HuH-7 (cell line): Measurements from ENCODE around the gene IQCE.
"Not testable (repeated sequence)": the region's sequence is repeated elsewhere in the genome, so short reads cannot be mapped to it uniquely, and the experiment has no call there.

ENCODE experiments used
- DNase-seq: peaks from one replicate; pipeline ENCODE4 v3.0.0; 2011; ENCODE audit warnings: low spot score

The IQCE gene

GRCh38 chr7:2555121-2556052, 3.4 kb upstream of the IQCE start, which contains the start of gene BRAT1:
Gene BRAT1 (minus strand): TSS chr7:2555524. CDS start chr7:2554431, 1,093 bp downstream.
- peak; percentile 100 for DNase-seq

- DNase-seq: no peak
Observed at GRCh38 chr7:2559283-2559950, 638 bp downstream of the IQCE start.

- not testable (repeated sequence) for DNase-seq
Observed at GRCh38 chr7:2563955-2564354, 5.2 kb downstream of the IQCE start.

- no peak for DNase-seq
Observed at GRCh38 chr7:2564970-2565540, 6.3 kb downstream of the IQCE start.

- no peak for DNase-seq
Observed at GRCh38 chr7:2566348-2566889, 7.6 kb downstream of the IQCE start.

- no peak for DNase-seq
Observed at GRCh38 chr7:2566890-2567678, 8.3 kb downstream of the IQCE start.

- DNase-seq: peak; percentile 56
Observed at GRCh38 chr7:2567679-2568278, 9.0 kb downstream of the IQCE start.

- DNase-seq: no peak
Observed at GRCh38 chr7:2568521-2569223, 9.9 kb downstream of the IQCE start.

GRCh38 chr7:2569421-2569820, 10.6 kb downstream of the IQCE start:
- DNase-seq: no peak

- DNase-seq: no peak
Observed at GRCh38 chr7:2570021-2570420, 11.2 kb downstream of the IQCE start.

- no peak for DNase-seq
Observed at GRCh38 chr7:2571409-2571808, 12.6 kb downstream of the IQCE start.

GRCh38 chr7:2572101-2572842, 13.5 kb downstream of the IQCE start:
- DNase-seq: no peak

- no peak for DNase-seq
Observed at GRCh38 chr7:2573761-2574160, 15.0 kb downstream of the IQCE start.

GRCh38 chr7:2575046-2575732, 16.4 kb downstream of the IQCE start:
- no peak for DNase-seq

- DNase-seq: no peak
Observed at GRCh38 chr7:2575733-2576340, 17.1 kb downstream of the IQCE start.

- DNase-seq: no peak
Observed at GRCh38 chr7:2576742-2577491, 18.1 kb downstream of the IQCE start.

- DNase-seq: no peak
Observed at GRCh38 chr7:2577914-2578680, 19.3 kb downstream of the IQCE start.
